Brain pericyte (primary cell): ENCODE measurements around the gene NT5DC2.

ENCODE experiments used
- DNase-seq: peaks from one replicate; pipeline ENCODE4 v3.0.0-alpha.2; 2012; ENCODE audit warnings: low read depth, low spot score

NT5DC2 gene

GRCh38 chr3:52524752-52525679 lies 8.6 kb downstream of the NT5DC2 start:
- DNase-seq, result no peak

DNA sequence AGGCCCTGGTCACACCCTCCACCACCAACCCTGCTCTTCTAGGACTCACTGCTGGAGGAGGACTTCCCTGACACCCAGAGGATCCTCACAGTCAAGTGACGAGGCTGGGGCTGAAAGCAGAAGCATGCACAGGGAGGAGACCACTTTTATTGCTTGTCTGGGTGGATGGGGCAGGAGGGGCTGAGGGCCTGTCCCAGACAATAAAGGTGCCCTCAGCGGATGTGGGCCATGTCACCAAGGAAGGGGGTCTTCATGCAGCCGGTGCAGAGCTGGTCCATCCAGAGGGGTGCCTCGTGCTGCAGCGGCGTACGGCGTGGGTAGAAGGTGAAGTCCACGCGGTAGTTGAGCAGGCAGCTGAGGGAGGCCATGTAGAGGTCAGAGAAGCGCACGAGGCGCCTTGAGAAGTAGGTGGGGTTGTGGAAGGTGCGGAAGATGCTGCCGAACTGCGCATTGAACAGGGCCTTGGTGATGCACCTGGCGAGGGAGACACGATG lies 9.4 kb downstream of the NT5DC2 start:
- no peak for DNase-seq

GRCh38 chr3:52523386-52524257 lies 10.0 kb downstream of the NT5DC2 start:
- no peak for DNase-seq

DNA sequence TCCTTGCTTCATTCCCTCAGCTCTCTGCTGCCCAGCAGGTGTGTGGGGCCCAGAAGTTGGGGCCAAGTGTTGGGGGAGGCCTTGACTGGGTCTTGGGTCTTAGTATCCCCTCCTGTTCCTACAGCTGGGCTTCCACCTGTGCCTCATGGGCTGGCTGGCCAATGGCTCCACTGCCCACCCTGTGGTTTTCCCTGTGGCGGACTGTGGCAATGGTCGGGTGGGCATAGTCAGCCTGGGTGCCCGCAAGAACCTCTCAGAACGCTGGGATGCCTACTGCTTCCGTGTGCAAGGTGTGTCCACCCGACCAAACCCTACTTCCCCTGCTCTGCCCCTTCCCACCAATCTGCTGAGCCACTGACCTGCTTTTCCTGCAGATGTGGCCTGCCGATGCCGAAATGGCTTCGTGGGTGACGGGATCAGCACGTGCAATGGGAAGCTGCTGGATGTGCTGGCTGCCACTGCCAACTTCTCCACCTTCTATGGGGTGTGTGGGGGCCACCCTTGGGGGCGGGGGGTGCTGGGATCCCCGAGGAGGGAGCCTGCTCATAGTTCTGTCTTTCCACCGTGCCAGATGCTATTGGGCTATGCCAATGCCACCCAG lies 10.9 kb downstream of the NT5DC2 start:
- DNase-seq, result no peak

DNA sequence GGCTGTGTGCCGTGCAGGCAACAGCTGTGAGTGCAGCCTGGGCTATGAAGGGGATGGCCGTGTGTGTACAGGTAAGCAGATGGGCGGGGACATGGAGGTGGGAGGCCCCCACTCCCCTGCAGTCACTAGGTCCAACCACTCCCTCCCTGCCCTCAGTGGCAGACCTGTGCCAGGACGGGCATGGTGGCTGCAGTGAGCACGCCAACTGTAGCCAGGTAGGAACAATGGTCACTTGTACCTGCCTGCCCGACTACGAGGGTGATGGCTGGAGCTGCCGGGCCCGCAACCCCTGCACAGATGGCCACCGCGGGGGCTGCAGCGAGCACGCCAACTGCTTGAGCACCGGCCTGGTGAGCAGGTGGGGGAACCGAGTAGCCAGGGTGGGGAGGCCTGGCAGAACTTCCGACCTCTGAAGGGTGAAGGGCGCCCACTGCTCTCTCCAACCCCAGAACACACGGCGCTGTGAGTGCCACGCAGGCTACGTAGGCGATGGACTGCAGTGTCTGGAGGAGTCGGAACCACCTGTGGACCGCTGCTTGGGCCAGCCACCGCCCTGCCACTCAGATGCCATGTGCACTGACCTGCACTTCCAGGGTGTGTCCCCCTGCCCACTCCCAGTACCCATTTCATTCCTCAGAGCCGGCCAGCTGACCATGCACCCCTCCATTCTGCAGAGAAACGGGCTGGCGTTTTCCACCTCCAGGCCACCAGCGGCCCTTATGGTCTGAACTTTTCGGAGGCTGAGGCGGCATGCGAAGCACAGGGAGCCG lies 11.6 kb downstream of the NT5DC2 start:
- no peak for DNase-seq

- DNase-seq, result no peak
These were observed 12.2 kb downstream of the NT5DC2 start for GRCh38 chr3:52521488-52521824.

DNA sequence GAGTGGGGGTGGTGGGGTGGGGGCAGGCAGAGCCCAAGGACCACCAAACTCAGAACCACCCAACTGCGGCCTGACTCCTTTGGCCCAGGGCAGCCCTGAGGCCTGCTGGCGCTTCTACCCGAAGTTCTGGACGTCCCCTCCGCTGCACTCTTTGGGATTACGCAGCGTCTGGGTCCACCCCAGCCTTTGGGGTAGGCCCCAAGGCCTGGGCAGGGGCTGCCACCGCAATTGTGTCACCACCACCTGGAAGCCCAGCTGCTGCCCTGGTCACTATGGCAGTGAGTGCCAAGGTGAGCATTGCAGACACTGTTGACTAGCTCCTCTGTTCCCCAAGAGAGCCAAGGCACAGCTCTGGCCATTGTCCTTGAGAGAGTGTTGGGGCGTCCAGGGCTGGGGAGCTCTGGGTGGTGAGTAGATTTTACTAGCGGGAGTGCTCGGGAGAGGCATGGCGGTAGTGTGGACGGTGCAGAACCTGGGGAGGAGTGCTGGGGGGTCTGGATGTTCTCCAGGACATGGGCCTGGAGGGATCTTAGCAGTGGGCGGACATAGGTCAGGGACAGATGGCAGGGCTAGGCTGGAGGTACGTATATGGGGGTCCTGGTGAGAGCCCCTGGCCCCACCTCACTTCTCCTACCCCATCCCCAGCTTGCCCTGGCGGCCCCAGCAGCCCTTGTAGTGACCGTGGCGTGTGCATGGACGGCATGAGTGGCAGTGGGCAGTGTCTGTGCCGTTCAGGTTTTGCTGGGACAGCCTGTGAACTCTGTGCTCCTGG lies 12.8 kb downstream of the NT5DC2 start:
- no peak for DNase-seq

GRCh38 chr3:52520141-52520667 lies 13.5 kb downstream of the NT5DC2 start:
- DNase-seq, result no peak

DNA sequence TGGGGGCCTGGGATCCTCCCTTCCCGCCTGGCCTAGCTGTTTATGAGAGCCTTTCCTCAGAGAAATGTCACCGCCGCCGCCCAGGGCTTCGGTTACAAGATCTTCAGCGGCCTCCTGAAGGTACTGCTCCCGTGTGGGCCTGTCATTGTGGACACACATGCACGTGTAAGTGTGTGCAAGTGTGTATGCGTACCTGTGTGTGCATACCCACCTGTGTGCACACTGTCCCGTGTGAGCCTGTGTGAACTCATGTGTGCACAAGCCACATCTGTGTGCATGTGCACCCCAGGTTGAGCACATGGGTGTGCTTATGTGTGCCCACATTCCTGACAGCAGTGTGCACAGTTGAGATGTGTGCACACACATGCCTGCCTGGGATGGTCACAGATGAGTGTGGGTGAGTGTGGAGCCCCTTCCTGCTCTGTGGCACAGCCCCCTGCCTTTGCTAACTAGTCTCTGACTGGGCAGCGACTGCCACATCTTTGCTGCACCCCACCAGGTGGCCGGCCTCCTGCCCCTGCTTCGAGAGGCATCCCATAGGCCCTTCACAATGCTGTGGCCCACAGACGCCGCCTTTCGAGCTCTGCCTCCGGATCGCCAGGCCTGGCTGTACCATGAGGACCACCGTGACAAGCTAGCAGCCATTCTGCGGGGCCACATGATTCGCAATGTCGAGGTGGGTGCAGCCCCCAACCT lies 14.1 kb downstream of the NT5DC2 start:
- no peak for DNase-seq

- DNase-seq, result no peak
These were observed 14.8 kb downstream of the NT5DC2 start for GRCh38 chr3:52518723-52519444.

DNA sequence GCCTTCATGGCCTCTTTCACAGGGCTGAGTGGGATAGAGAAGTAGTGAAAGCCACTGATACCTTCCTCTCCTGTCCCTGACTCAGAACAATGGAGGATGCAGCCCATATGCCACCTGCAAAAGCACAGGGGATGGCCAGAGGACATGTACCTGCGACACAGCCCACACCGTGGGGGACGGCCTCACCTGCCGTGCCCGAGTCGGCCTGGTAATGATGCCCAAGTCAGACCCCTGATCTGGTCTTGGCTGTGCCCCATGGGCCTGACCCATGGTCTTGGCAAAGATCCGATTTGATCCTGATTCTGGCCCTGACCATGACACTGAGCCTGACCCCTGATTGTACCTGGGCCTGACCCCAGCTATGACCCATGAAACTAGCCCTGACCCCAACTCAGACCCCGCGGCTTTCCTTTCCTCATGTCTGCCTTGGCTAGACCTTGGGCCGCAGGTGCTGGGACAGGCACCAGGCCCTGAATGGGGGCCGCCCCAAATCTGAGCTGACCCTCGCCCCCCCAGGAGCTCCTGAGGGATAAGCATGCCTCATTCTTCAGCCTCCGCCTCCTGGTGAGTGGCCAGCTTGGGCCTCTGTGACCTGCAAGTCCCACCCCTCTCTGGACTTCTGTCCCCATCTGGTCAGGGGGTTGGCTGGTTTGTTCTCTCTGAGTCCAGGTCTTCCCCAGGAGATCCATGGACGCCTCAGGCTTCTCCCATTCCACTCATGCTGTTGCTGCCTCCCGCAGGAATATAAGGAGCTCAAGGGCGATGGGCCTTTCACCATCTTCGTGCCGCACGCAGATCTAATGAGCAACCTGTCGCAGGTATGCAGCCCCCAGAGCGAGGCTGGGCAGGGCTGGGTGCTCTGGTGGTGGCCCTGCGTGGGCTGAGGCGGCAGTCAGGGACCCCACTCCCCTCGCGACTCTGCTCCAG lies 15.6 kb downstream of the NT5DC2 start:
- no peak for DNase-seq

- no peak for DNase-seq
These were observed 17.0 kb downstream of the NT5DC2 start for GRCh38 chr3:52516509-52517195.

DNA sequence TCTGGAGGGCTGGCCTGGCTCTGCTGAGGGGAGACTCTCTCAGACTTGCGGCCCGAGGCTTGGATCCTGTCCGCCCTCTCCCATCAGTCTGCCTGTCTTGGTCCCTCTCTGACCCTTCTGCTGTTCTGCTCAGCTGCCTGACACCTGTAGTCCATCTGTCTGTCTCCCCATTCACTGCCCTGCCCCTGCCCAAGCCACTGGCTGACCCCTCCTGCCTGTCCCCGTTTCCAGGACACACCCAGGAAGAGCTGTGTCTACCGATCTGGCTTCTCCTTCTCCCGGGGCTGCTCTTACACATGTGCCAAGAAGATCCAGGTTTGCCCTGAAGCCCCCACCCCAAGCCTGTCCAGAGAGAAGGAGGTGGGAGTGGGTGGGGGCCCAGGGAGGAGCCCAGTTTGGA lies 18.5 kb downstream of the NT5DC2 start:
- DNase-seq, result no peak

GRCh38 chr3:52514576-52514975 lies 19.1 kb downstream of the NT5DC2 start:
- DNase-seq, result no peak

DNA sequence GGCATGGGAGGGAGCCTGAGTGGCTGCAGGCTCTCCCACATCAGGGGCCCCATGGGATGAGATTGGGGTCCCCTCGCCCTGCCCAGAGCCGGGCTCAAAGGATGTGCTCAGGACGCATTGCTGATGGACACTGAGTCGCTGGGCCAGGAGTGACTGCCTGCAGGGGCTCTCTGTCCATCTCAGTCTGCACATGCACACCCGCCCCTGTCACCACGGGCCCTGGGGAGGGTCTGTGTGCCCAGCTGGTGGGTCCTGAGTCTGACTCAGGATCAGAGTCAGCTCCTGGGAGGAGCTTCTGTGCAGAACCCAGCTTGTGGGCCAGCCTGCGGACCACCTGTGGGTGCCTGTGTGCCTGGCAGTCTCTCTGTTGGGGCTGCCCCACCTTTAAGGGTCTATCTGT lies 20.4 kb downstream of the NT5DC2 start:
- DNase-seq, result no peak

- no peak for DNase-seq
These were observed 20.9 kb downstream of the NT5DC2 start for GRCh38 chr3:52512727-52513126.

DNA sequence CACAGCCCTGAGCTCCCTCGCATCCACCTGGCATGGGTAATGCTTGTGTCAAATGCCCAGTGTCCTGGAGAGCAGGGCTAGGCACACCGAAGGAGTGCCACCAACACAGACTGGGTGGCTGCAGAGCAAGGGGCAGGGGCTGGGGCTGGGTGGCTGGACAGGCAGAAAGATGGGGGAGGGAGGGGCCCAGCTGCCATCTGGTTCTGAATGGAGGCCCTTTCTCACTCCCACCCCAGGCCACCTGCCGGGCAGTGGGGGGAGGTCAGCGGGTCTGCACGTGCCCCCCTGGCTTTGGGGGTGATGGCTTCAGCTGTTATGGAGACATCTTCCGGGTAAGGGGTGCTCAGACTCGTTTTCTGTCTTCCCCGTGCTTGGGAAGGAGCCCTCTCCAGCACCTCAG lies 21.6 kb downstream of the NT5DC2 start:
- DNase-seq, result no peak
